ENCODE measurements around the gene PATJ. TPM values are rescaled to one million over a fixed set of nuclear protein-coding genes. Genes with fewer than 3 reads are reported as not detected.
"Not testable (repeated sequence)": the region's sequence is repeated elsewhere in the genome, so short reads cannot be mapped to it uniquely, and the experiment has no call there.

Gene PATJ
- total RNA-seq, 1 donor from 2014 or later: 86.8 TPM

DNA sequence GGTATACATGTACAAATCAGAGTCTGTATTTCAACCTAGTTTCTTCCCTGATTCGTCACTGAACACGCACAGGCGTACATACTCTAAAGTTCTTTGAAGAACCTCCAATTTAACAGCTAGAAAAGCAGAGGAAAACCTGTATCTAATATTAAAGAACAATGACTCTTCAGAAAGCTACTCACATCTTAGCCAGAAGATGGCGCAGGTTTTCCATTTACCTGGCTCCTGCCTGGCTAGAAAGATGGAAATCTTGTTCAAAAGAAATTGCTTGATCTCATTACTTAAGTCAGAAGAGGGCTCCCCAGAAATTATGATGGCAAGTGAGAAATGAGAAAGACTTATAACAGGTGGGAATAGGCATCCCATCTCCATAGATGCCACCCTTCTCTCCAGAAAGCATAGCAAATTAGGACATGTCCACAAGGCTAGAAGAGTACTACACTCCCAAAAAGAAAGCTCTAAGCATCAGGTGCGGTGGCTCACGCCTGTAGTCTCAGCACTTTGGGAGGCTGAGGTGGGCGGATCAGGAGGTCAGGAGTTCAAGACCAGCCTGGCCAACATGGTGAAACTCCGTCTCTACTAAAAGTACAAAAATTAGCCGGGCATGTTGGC lies 433.4 kb downstream of the PATJ start:
- DNase-seq (ENCODE audit: low spot score): peak; percentile 41

DNA sequence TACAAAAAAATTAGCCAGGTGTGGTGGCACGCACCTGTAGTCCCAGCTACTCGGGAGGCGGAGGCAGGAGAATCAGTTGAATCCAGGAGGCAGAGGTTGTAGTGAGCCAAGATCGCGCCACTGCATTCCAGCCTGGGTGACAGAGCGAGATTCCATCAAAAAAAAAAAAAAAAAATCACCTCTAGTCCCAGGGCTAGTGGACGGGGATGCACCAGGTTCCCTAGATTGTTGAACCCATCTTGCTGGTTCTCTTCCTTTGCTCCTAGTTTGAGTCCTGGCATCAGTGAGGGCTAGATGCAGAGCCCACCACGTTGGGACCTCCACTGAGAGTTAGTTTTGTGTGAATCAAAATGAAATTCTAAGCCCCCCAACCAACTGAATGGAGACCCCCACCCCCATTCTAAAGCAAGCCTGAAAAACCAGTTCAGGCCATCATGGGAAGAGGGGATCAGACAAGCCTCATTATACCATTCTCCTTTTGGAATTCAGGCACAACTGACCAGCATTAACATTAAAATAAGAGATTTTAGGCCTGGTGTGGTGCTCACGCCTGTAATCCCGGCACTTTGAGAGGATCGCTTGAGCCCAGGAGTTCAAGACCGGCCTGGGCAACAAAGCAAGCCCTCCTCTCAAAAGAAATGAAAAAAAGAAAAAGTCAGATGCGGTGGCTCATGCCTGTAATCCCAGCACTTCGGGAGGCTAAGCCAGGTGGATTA lies 434.5 kb downstream of the PATJ start:
- no peak for DNase-seq (ENCODE audit: low spot score)

DNA sequence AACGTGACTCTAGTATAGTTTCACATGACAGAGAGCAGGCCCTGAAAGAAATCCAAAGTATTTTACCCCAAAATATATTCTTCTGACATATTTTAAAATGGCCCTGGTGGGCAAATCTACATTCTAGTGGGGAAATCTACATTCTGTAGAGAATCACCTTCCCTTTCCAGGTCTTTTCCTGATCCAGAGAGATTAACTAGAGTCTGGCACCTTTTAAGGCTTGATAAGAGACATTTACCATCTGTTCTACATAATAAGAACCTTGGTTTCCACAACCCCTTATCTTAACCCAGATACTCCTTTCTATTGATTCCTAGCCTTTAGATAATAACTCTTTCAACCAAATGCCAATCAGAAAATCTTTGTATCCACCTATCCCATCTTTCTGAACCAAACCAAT lies 435.3 kb downstream of the PATJ start:
- no peak for DNase-seq (ENCODE audit: low spot score)

DNA sequence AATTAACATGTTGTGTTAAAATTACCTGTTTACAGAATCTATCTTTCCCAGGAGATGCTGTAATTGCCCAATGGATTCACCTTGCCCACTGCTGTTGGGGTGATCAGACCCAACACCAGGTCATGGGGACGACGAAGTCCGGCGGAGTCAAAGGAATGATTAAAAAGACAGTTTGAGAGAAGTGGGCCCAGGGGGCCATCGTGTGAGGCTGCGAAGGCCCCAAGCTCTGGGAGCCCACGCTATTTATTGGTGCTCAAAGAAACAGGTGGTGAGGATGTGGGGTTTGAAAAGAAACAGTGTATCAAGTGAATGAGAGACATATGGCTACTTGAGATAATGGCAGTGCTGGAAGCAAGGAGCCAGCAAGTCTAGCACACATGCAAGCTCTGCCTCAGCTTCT lies 436.1 kb downstream of the PATJ start:
- no peak for DNase-seq (ENCODE audit: low spot score)

DNA sequence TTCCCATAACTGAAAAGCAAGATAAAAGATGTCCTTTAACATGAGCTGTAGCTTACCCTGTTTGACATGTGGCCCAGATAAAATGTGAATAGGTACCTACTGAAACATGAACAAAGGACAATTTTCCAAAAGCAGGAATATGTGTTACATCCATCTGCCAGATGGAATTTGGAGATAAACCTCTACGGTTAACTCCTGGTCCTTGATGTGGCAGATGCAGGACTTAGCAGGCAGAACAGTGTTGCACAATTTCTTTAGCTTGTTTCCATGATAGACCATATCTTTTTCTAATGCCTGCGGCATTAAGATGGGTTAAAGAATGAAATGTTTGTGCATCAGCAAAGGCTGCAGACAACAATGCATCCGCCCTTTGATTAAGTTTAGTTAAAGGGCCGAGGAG lies 437.8 kb downstream of the PATJ start:
- DNase-seq (ENCODE audit: low spot score): not testable (repeated sequence)

DNA sequence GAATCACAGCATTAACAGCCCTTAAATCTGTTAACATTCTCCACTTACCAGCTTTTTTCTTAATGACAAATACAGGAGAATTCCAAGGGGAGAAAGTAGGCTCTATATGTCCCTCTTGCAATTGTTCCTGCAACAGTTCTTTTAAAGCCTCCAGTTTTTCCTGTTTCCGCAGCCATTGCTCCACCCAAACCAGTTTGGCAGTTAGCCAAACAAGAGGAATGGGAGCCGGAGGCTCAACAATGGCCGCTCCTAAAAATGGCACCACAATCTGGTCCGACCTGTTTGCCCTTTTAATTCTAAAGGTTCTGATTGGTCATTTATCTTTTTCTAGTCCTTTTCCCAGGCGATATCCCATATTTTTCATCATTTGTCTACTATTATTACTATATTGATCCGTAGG lies 438.4 kb downstream of the PATJ start:
- DNase-seq (ENCODE audit: low spot score): no peak

GRCh38 chr1:62181532-62181931 lies 439.3 kb downstream of the PATJ start:
- DNase-seq (ENCODE audit: low spot score): no peak

DNA sequence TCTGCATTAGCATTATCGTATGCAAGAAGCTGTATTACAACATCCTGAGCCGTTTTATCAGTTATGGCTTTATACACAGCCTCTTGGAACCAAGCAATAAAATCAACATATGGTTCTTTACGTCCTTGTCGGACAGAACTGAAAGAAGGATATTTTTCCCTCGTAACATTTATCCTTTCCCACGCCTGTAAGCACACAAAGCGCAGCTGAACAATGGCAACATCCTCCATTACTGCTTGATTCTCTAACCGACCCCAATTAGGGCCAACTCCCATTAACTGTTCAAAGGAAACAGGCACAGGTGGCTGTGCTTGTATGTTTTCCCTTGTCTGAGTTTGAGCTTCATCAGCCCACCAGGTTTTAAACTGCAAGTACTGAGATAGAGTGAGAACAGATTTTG lies 439.9 kb downstream of the PATJ start:
- not testable (repeated sequence) for DNase-seq (ENCODE audit: low spot score)

- not testable (repeated sequence) for DNase-seq (ENCODE audit: low spot score)
These were observed 441.1 kb downstream of the PATJ start for GRCh38 chr1:62183164-62184020.

DNA sequence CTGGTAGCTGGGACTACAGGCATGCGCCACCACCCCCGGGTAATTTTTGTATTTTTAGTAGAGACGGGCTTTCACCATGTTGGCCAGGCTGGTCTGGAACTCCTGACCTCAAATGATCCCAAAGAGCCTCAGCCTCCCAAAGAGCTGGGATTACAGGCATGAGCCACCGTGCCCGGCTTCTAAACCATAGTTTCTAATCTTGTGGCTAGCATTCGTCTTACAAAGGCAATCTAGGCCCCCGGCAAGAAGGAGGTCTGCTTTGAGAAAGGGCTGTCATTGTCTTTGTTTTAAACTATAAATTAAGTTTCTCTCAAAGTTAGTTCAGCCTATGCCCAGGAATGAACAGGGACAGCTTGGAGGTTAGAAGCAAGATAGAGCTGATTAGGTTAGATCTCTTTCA lies 442.1 kb downstream of the PATJ start:
- no peak for DNase-seq (ENCODE audit: low spot score)

- DNase-seq (ENCODE audit: low spot score): not testable (repeated sequence)
These were observed 443.0 kb downstream of the PATJ start for GRCh38 chr1:62185233-62185632.

- no peak for DNase-seq (ENCODE audit: low spot score)
These were observed 443.4 kb downstream of the PATJ start for GRCh38 chr1:62185677-62186076.

DNA sequence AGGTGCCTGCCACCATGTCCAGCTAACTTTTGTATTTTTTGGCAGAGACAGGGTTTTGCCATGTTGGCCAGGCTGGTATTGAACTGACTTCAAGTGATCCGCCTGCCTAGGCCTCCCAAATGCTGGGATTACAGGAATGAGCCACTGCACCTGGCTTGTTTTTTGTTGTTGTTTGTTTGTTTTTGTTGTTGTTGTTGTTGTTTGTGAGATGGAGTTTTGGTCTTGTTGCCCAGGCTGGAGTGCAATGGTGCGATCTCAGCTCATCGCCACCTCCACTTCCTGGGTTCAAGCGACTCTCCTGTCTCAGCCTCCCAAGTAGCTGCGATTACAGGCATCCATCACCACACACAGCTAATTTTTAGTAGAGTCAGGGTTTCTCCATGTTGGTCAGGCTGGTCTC lies 445.3 kb downstream of the PATJ start:
- DNase-seq (ENCODE audit: low spot score): no peak

DNA sequence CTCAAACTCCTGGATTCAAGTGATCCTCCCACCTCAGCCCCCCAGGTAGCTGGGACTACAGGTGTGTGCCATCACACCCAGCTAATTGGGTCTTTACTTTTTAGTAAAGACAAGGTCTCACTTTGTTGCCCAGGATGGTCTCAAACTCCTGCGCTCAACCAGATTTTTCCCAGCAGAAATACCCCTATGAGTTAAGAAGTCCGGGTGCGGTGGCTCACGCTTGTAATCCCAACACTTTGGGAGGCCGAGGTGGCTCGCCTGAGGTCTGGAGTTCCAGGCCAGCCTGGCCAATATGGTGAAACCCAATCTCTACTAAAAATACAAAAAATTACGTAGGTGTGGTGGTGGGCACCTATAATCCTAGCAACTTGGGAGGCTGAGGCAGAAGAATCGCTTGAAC lies 445.8 kb downstream of the PATJ start:
- no peak for DNase-seq (ENCODE audit: low spot score)

DNA sequence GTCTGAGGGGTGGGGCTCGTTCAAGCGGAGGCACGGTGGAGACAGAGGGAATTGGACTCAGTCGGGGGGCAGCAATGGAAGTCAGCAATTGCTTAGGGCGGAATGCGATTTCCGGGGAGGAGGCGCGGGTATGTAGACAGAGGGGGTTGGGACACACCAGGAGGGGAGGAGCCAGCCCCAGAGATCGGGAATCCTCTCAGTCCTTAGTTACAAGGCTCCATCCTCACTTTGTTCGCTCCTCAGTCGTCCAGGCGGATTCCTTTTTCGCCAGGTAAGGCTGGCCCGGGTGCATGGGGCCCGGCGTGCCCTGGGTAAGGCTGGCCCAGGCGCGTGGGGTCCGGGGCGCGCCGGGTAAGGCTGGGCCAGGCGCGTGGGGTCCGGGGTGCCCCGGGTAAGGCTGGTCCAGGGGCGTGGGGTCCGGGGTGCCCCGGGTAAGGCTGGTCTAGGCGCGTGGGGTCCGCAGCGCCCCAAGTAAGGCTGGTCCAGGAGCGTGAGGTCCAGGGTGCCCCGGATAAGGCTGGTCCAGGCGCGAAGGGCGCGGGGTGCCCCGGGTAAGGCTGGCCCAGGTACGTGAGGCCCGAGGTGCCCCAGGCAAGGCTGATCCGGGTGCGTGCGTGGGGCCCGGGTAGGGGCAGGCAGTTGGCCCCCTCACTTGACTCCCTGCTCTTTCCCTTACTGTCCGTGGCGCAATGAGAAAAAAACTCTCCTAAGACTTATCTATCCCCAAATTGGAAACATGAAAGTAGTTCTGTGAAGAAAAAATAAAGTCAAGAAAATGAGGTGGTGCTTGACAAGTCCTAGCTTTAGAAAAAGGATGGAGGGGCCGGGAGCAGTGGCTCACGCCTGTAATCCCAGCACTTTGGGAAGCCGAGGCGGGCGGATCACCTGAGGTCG lies 452.6 kb downstream of the PATJ start, which contains the start of gene L1TD1:
Gene L1TD1 (plus strand): TSS at position 199 of the 894 bp plus-strand sequence. CDS start 11,780 bp downstream, outside the sequence.
- no peak for DNase-seq (ENCODE audit: low spot score)

DNA sequence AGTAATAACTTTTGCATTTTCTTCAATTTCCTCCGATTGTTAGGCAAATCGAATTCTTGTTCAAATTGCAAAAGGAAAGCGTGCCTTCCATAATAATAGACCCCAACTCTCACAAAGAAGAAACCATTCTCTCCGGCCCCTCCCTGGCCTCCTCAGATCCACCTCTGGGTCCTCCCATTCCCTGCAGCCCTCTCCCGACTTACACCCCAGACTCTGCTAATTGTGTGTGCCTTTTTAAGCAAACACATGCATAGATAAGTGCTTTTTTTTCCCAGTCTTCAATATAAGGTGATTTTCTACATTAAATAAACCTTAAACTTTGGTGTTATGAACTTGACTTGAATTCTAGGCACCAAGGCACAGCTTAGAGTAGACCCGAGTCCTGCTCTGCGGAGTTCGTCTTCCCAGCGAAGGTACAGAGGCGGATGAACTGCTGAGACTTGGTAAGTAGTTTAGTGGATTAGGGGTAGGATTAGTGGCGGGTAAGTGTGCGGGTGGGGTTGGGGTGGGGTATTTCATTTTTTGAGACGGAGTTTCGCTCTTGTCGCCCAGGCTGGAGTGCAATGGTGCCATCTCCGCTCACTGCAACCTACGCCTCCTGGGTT lies 453.9 kb downstream of the PATJ start:
- no peak for DNase-seq (ENCODE audit: low spot score)

DNA sequence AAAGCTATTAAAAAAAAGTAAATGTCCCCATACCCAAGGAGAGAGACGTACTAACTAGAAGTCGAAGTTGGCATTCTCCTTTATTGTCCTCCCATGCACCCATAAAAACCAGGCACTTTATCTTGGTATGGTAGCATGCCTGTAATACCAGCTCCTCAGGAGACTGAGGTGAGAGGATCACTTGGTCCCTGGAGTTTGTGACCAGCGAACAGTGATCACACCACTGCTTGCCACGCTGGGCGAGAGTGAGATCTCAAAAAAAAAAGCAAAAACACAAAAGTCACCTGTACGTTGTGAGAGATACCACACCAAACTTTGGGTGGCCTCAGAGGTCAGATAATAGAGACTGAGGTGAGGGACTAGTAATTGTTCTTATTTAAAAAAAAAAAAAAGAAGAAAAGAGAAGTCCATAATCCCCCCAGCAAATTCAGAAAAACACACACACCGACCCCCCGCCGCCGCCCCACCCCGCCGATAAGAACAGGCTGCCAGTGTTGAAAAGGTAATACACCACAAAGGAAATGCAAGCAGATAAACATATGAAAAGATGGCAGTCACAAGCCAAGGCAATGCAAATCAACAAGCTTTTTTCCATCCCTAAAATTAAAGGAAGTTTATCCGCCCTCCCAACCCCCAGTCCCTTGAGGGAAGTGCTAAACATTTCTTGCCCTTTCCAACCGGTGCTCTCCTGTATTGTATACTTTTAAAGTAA lies 455.9 kb downstream of the PATJ start:
- DNase-seq (ENCODE audit: low spot score): no peak

- DNase-seq (ENCODE audit: low spot score): no peak
These were observed 456.5 kb downstream of the PATJ start for GRCh38 chr1:62198781-62199125.

- no peak for DNase-seq (ENCODE audit: low spot score)
These were observed 464.9 kb downstream of the PATJ start for GRCh38 chr1:62207187-62207586.

DNA sequence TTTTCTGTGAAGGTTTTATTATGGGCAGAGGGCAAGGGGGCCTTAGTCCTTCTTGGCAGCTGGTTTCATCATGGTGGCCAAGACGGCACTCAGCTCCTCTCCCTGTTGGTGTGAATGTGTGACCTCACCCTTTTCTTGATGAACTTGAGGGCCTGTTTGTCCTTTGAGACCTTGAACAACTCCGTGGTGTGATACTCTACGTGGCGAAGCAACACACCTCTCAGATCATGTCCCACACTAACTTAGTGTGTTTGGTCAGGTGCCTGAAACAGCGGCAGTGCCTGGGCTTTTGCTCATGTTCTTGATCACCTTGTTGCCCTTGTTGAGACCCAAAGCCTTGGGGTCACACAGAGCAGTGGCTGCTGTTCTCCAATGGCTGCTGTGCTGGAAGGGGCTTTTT lies 465.8 kb downstream of the PATJ start:
- DNase-seq (ENCODE audit: low spot score): no peak

DNA sequence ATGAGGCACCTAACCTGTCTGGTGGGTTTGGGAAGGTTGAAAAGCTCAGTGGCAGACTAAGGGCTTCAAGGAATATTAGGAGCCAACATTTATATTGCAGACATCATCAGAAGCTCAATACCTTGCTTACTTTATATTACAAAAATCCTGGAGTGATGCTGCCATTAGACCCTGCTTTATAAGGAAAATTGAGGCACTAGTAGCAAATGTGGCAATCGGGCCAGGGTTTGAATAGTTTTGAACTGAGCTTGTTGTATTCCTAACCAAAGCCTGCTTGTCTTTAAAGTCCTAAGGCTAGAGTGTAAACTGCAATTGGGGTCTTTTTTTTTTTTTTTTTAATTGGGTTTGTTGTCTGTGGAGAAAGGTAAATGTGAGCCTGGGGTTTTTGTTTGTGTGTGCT lies 466.7 kb downstream of the PATJ start:
- no peak for DNase-seq (ENCODE audit: low spot score)
